H9 (cell line): ENCODE measurements around the gene NT5C1B. TPM values are rescaled to one million over a fixed set of nuclear protein-coding genes. Genes with fewer than 3 reads are reported as not detected.

Experiments
- DNase-seq: peaks from one replicate; pipeline ENCODE4 v3.0.0-alpha.2; 2017
- H2AFZ ChIP-seq: one replicate; pipeline ENCODE4 v1.6.1; 2013; ENCODE audit warnings: mild to moderate bottlenecking, low read length, control low read depth, moderate library complexity
- H2AK5ac ChIP-seq: 2 replicates; pipeline ENCODE4 v1.6.1; 2013; ENCODE audit warnings: low read length, control low read depth, mixed read lengths; ENCODE audit not compliant: insufficient read length
- H2BK120ac ChIP-seq: one replicate; pipeline ENCODE4 v1.6.1; 2013; ENCODE audit warnings: low read depth, mild to moderate bottlenecking, low read length, control low read depth, inconsistent platforms; ENCODE audit not compliant: poor library complexity, severe bottlenecking
- H2BK12ac ChIP-seq: 2 replicates; pipeline ENCODE4 v1.6.1; 2013; ENCODE audit warnings: low read length, control low read depth, mixed read lengths, low read depth; ENCODE audit not compliant: insufficient read length
- H2BK15ac ChIP-seq: 2 replicates; pipeline ENCODE4 v1.6.1; 2013; ENCODE audit warnings: low read depth, low read length, control low read depth
- H2BK20ac ChIP-seq: one replicate; pipeline ENCODE4 v1.6.1; 2013; ENCODE audit warnings: low read depth, mild to moderate bottlenecking, low read length, control low read depth, inconsistent platforms; ENCODE audit not compliant: poor library complexity, severe bottlenecking
- H2BK5ac ChIP-seq: 2 replicates; pipeline ENCODE4 v1.6.1; 2013; ENCODE audit warnings: low read length, control low read depth, mixed read lengths; ENCODE audit not compliant: insufficient read length
- H3K14ac ChIP-seq: 2 replicates; pipeline ENCODE4 v1.6.1; 2013; ENCODE audit warnings: low read length, control low read depth; ENCODE audit not compliant: insufficient read depth
- H3K18ac ChIP-seq: 2 replicates; pipeline ENCODE4 v1.6.1; 2013; ENCODE audit warnings: low read depth, mild to moderate bottlenecking, mixed read lengths, low read length, control low read depth; ENCODE audit not compliant: insufficient read length
- H3K23ac ChIP-seq: 2 replicates; pipeline ENCODE4 v1.6.1; 2013; ENCODE audit warnings: low read length, control low read depth, mixed read lengths, low read depth; ENCODE audit not compliant: insufficient read length
- H3K23me2 ChIP-seq: 2 replicates; pipeline ENCODE4 v1.6.1; 2013; ENCODE audit warnings: low read depth, mild to moderate bottlenecking, mixed read lengths, low read length, control low read depth; ENCODE audit not compliant: insufficient read length, poor library complexity, severe bottlenecking
- H3K27ac ChIP-seq: 2 replicates; pipeline ENCODE4 v1.5.1; 2013; ENCODE audit warnings: low read length, control low read depth, mixed read lengths, low read depth; ENCODE audit not compliant: insufficient read length
- H3K27me3 ChIP-seq: 2 replicates; pipeline ENCODE4 v1.6.1; 2013; ENCODE audit warnings: low read length, control low read depth, inconsistent platforms; ENCODE audit not compliant: insufficient read depth
- H3K4ac ChIP-seq: 2 replicates; pipeline ENCODE4 v1.6.1; 2013; ENCODE audit warnings: low read depth, mild to moderate bottlenecking, control low read depth, inconsistent platforms, low read length, moderate library complexity
- H3K4me1 ChIP-seq: 2 replicates; pipeline ENCODE4 v1.6.1; 2013; ENCODE audit warnings: low read length, control low read depth, inconsistent platforms; ENCODE audit not compliant: insufficient read depth
- H3K4me2 ChIP-seq: 2 replicates; pipeline ENCODE4 v1.6.1; 2013; ENCODE audit warnings: low read length, control low read depth, mixed read lengths; ENCODE audit not compliant: insufficient read length, insufficient read depth
- H3K56ac ChIP-seq: 2 replicates; pipeline ENCODE4 v1.6.1; 2013; ENCODE audit warnings: low read depth, mild to moderate bottlenecking, mixed read lengths, low read length, control low read depth; ENCODE audit not compliant: insufficient read length
- H3K79me1 ChIP-seq: 2 replicates; pipeline ENCODE4 v1.6.1; 2013; ENCODE audit warnings: low read depth, mild to moderate bottlenecking, moderate library complexity, low read length, control low read depth, inconsistent platforms; ENCODE audit not compliant: insufficient read depth, poor library complexity, severe bottlenecking
- H3K79me2 ChIP-seq: 2 replicates; pipeline ENCODE4 v1.6.1; 2013; ENCODE audit warnings: low read length, control low read depth, inconsistent platforms; ENCODE audit not compliant: insufficient read depth
- H3K9ac ChIP-seq: 2 replicates; pipeline ENCODE4 v1.6.1; 2013; ENCODE audit warnings: low read length, control low read depth, mixed read lengths; ENCODE audit not compliant: insufficient read length; ENCODE audit errors: extremely low read depth
- H3K9me3 ChIP-seq: one replicate; pipeline ENCODE4 v1.6.1; 2013; ENCODE audit warnings: low read depth, low read length, inconsistent platforms; ENCODE audit not compliant: control insufficient read depth
- H3T11ph ChIP-seq: one replicate; pipeline ENCODE4 v1.6.1; 2013; ENCODE audit warnings: mild to moderate bottlenecking, low read length, control low read depth, inconsistent platforms
- H4K20me1 ChIP-seq: one replicate; pipeline ENCODE4 v1.6.1; 2013; ENCODE audit not compliant: control insufficient read depth, insufficient read length, insufficient read depth
- H4K5ac ChIP-seq: 2 replicates; pipeline ENCODE4 v1.6.1; 2013; ENCODE audit warnings: low read depth, mild to moderate bottlenecking, mixed read lengths, low read length, control low read depth; ENCODE audit not compliant: insufficient read length
- H4K8ac ChIP-seq: replicated peaks from 2 replicates; pipeline ENCODE4 v1.6.1; 2013; ENCODE audit warnings: low read length, control low read depth, mixed read lengths, low read depth; ENCODE audit not compliant: insufficient read length
- H4K91ac ChIP-seq: 2 replicates; pipeline ENCODE4 v1.6.1; 2013; ENCODE audit warnings: low read depth, mild to moderate bottlenecking, moderate library complexity, mixed read lengths, low read length, control low read depth; ENCODE audit not compliant: insufficient read length
- H3K27ac Mint-ChIP-seq, 3 experiments: 2 replicates in 2 of 3; 3 replicates in 1 of 3; pipeline ENCODE4 v1.8.0; 2020 to 2021; ENCODE audit warnings: mixed read lengths in 3 of 3, mild to moderate bottlenecking in 1 of 3, moderate library complexity in 1 of 3
- H3K27me3 Mint-ChIP-seq: 2 replicates; pipeline ENCODE4 v1.8.0; 2021; ENCODE audit warnings: low read depth, mild to moderate bottlenecking, moderate library complexity, mixed read lengths
- H3K36me3 Mint-ChIP-seq, 3 experiments: 2 replicates in 2 of 3; 3 replicates in 1 of 3; pipeline ENCODE4 v1.8.0; 2020 to 2021; ENCODE audit warnings: low read depth in 3 of 3, mixed read lengths in 3 of 3; ENCODE audit not compliant: insufficient read depth in 1 of 3
- H3K4me1 Mint-ChIP-seq, 2 experiments: 2 replicates each; pipeline ENCODE4 v1.8.0; 2020; ENCODE audit warnings: mixed read lengths in 2 of 2
- H3K4me3 Mint-ChIP-seq, 2 experiments: 2 replicates in 1 of 2; 3 replicates in 1 of 2; pipeline ENCODE4 v1.8.0; 2020 to 2021; ENCODE audit warnings: mild to moderate bottlenecking in 2 of 2, mixed read lengths in 2 of 2, moderate library complexity in 1 of 2
- H3K9me3 Mint-ChIP-seq, 2 experiments: 2 replicates in 1 of 2; 3 replicates in 1 of 2; pipeline ENCODE4 v1.8.0; 2020; ENCODE audit warnings: mild to moderate bottlenecking in 2 of 2, mixed read lengths in 2 of 2, moderate library complexity in 1 of 2
- WGBS: extraction: QIAGEN DNeasy Blood & Tissue Kit; methylation state at CpG from one replicate; pipeline ENCODE4 v1.1.7; 2013; ENCODE audit warnings: missing lambda C conversion rate, low lambda C conversion rate, mixed read lengths; ENCODE audit not compliant: insufficient read length; ENCODE audit errors: extremely low coverage; 5-methylcytosine and 5-hydroxymethylcytosine counted together
- total RNA-seq: library from RNA; stranded (reverse); gene quantifications from 2 replicates; pipeline ENCODE4 v1.2.1, GENCODE V29; 2021
- TF ChIP-seq, protein P1 (sequence below): fragments of 200-600 bp; sonication (generic); conservative IDR thresholded peaks from 3 replicates; pipeline ENCODE4 v1.8.0; 2021; ENCODE audit warnings: antibody characterized with exemption, mild to moderate bottlenecking

The NT5C1B gene
- total RNA-seq, 1 experiment from 2014 or later: not detected

DNA sequence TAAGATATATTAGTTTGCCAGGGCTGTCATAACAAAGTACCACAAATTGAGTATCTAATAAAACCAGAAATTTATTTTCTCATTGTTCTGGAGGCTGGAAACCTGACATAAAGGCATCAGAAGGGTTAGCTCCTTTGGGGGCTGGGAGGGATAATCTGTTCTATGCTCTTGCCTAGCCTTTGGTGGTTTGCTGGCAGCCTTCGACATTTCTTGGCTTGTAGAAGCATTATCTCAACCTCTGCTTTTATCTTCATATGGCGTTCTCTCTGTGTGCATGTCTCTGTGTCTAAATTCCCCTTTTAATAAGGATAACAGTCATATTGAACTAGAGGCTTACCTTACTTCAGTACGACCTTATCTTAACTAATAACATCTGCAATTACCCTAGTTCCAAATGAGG lies 22.8 kb upstream of the NT5C1B start:
- Histone ChIP-seq H4K20me1 (no peaks in the 10 kb centered on the region), H3K79me1 (no peaks in the 10 kb centered on the region), H2AFZ (no peak overlapping the region), H3K4me2 (no peak overlapping the region), H2BK20ac (no peak overlapping the region), H2AK5ac (no peak overlapping the region), H4K5ac (no peak overlapping the region), H3K23me2 (no peaks in the 10 kb centered on the region), H3K9me3 (no peaks in the 10 kb centered on the region), H2BK5ac (no peak overlapping the region), H3K27ac (no peak overlapping the region), H4K91ac (no peak overlapping the region), H2BK12ac (no peak overlapping the region), H3K27me3 (no peaks in the 10 kb centered on the region), H4K8ac (no peak overlapping the region), H2BK120ac (no peak overlapping the region), H3K23ac (no peak overlapping the region), H3K4ac (no peak overlapping the region), H3T11ph (no peak overlapping the region), H2BK15ac (no peak overlapping the region), H3K56ac (no peak overlapping the region), H3K4me1 (0 out of 2 replicates have a peak, but pooled peaks cover 2% of the 10 kb centered on the region), H3K18ac (no peak overlapping the region), H3K9ac (no peak overlapping the region), H3K79me2 (no peaks in the 10 kb centered on the region), H3K14ac (no peak overlapping the region)
- DNase-seq: no peak
- WGBS: no CpG with 5 or more reads among the region's 3 CpGs
- no peaks in the 10 kb centered on the region; a peak in 1 of 5 replicates for H3K9me3 Mint-ChIP-seq
- H3K4me3 Mint-ChIP-seq: no peak overlapping the region
- no peaks in the 10 kb centered on the region; a peak in 1 of 7 replicates for H3K36me3 Mint-ChIP-seq
- H3K4me1 Mint-ChIP-seq: no peaks in the 10 kb centered on the region
- H3K27ac Mint-ChIP-seq: no peak overlapping the region
- no peaks in the 10 kb centered on the region for H3K27me3 Mint-ChIP-seq
- TF ChIP-seq, protein P1, sequence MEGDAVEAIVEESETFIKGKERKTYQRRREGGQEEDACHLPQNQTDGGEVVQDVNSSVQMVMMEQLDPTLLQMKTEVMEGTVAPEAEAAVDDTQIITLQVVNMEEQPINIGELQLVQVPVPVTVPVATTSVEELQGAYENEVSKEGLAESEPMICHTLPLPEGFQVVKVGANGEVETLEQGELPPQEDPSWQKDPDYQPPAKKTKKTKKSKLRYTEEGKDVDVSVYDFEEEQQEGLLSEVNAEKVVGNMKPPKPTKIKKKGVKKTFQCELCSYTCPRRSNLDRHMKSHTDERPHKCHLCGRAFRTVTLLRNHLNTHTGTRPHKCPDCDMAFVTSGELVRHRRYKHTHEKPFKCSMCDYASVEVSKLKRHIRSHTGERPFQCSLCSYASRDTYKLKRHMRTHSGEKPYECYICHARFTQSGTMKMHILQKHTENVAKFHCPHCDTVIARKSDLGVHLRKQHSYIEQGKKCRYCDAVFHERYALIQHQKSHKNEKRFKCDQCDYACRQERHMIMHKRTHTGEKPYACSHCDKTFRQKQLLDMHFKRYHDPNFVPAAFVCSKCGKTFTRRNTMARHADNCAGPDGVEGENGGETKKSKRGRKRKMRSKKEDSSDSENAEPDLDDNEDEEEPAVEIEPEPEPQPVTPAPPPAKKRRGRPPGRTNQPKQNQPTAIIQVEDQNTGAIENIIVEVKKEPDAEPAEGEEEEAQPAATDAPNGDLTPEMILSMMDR: no peak
